PC-3 (cell line): ENCODE results near the gene CHD5.

Experiments used
- EZH2 ChIP-seq: fragments of 300-600 bp; sonication (generic); IDR thresholded peaks from one replicate; pipeline ENCODE4 v1.6.1; 2017; ENCODE audit warnings: antibody characterized with exemption, mild to moderate bottlenecking, low read length; ENCODE audit not compliant: unreplicated experiment
- TF ChIP-seq, protein P1 (sequence below): fragments of 300-600 bp; sonication (generic); conservative IDR thresholded peaks from 2 replicates; pipeline ENCODE4 v1.5.1; 2017; ENCODE audit warnings: antibody characterized with exemption, low read depth, mild to moderate bottlenecking, low read length

DNA sequence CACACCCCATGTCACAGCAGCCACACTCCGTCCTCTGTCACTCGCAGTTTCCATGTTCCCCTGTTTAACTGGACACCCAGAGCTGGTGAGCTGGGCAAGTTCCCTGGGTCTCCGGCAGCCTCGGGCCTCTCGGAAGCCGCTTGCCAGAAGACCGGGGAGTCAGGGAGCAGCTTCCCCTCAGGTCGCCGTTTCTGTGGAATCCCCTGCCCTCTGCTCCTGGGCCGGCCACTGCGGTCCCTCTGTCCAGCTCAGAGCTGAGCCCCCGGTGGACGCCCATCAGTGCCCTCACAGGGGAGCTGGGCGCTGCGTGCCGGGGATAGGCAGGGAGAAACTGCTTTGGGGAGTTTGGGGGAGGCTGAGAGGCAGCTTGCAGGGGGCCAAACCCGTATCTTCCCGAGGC, 96.7 kb downstream of the CHD5 start:
- TF ChIP-seq, protein P1, sequence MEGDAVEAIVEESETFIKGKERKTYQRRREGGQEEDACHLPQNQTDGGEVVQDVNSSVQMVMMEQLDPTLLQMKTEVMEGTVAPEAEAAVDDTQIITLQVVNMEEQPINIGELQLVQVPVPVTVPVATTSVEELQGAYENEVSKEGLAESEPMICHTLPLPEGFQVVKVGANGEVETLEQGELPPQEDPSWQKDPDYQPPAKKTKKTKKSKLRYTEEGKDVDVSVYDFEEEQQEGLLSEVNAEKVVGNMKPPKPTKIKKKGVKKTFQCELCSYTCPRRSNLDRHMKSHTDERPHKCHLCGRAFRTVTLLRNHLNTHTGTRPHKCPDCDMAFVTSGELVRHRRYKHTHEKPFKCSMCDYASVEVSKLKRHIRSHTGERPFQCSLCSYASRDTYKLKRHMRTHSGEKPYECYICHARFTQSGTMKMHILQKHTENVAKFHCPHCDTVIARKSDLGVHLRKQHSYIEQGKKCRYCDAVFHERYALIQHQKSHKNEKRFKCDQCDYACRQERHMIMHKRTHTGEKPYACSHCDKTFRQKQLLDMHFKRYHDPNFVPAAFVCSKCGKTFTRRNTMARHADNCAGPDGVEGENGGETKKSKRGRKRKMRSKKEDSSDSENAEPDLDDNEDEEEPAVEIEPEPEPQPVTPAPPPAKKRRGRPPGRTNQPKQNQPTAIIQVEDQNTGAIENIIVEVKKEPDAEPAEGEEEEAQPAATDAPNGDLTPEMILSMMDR: no peak
- no peak for TF ChIP-seq EZH2
